MM.1S (cell line): ENCODE results near the gene LIPJ.

ENCODE experiments used
- DNase-seq: peaks from one replicate; pipeline ENCODE4 v3.0.0-alpha.2; 2015
- H2AFZ ChIP-seq: fragments of 300-600 bp; sonication (generic); 2 replicates; pipeline ENCODE4 v1.6.0; 2016; ENCODE audit warnings: antibody characterized with exemption, low read length
- H3F3A ChIP-seq: fragments of 300-600 bp; sonication (generic); 2 replicates; pipeline ENCODE4 v1.6.1; 2016; ENCODE audit warnings: mild to moderate bottlenecking, antibody characterized with exemption, low read length, moderate library complexity, mixed read lengths; ENCODE audit not compliant: insufficient read depth
- H3K27ac ChIP-seq: fragments of 300-600 bp; sonication (generic); 2 replicates; pipeline ENCODE4 v1.5.1; 2016; ENCODE audit warnings: mild to moderate bottlenecking, low read length
- H3K27me3 ChIP-seq: fragments of 300-600 bp; sonication (generic); replicated peaks from 2 replicates; pipeline ENCODE4 v1.6.0; 2016; ENCODE audit warnings: low read length; ENCODE audit not compliant: insufficient read depth
- H3K36me3 ChIP-seq: fragments of 300-600 bp; sonication (generic); replicated peaks from 2 replicates; pipeline ENCODE4 v1.6.1; 2016; ENCODE audit warnings: mild to moderate bottlenecking, low read length, mixed read lengths; ENCODE audit not compliant: insufficient read depth
- H3K4me1 ChIP-seq: fragments of 300-600 bp; sonication (generic); 2 replicates; pipeline ENCODE4 v1.6.1; 2016; ENCODE audit warnings: low read length, mixed read lengths
- H3K4me2 ChIP-seq: fragments of 300-600 bp; sonication (generic); 2 replicates; pipeline ENCODE4 v1.6.0; 2016; ENCODE audit warnings: low read depth, low read length
- H3K4me3 ChIP-seq: fragments of 300-600 bp; sonication (generic); 2 replicates; pipeline ENCODE4 v1.5.1; 2016; ENCODE audit warnings: low read length, mixed read lengths
- H3K79me2 ChIP-seq: fragments of 300-600 bp; sonication (generic); 2 replicates; pipeline ENCODE4 v1.6.1; 2016; ENCODE audit warnings: mixed run types, low read length, mixed read lengths
- H3K9ac ChIP-seq: fragments of 300-600 bp; sonication (generic); 2 replicates; pipeline ENCODE4 v1.6.1; 2016; ENCODE audit warnings: low read length, mixed read lengths
- H3K9me2 ChIP-seq: fragments of 300-600 bp; sonication (generic); replicated peaks from 2 replicates; pipeline ENCODE4 v1.6.1; 2016; ENCODE audit warnings: mild to moderate bottlenecking, low read length, mixed read lengths; ENCODE audit not compliant: insufficient read depth
- H3K9me3 ChIP-seq: fragments of 300-600 bp; sonication (generic); replicated peaks from 2 replicates; pipeline ENCODE4 v1.6.1; 2016; ENCODE audit warnings: mild to moderate bottlenecking, low read length, mixed read lengths; ENCODE audit not compliant: insufficient read depth
- H4K20me1 ChIP-seq: fragments of 300-600 bp; sonication (generic); 2 replicates; pipeline ENCODE4 v1.6.1; 2016; ENCODE audit warnings: mild to moderate bottlenecking, low read length, moderate library complexity, mixed read lengths; ENCODE audit not compliant: insufficient read depth
- CTCF ChIP-seq: fragments of 300-600 bp; sonication (generic); IDR thresholded peaks from 2 replicates; pipeline ENCODE4 v1.5.1; 2016; ENCODE audit warnings: antibody characterized with exemption, low read length, mixed read lengths
- EZH2 ChIP-seq: fragments of 300-600 bp; sonication (generic); optimal IDR thresholded peaks from 2 replicates; pipeline ENCODE3; 2017; ENCODE audit warnings: low read depth, mild to moderate bottlenecking, antibody characterized with exemption, low read length, mixed read lengths
- EZH2phosphoT487 ChIP-seq: fragments of 300-600 bp; sonication (generic); IDR thresholded peaks from 2 replicates; pipeline ENCODE4 v1.6.1; 2018; ENCODE audit warnings: antibody characterized with exemption, low read length

LIPJ gene

GRCh38 chr10:88582411-88582805, 4.2 kb upstream of the LIPJ start:
- Histone ChIP-seq H3K4me3 (peak overlapping the region; percentile 90), H4K20me1 (no peaks in the 10 kb centered on the region), H3K79me2 (no peaks in the 10 kb centered on the region), H3K36me3 (no peaks in the 10 kb centered on the region), H3K9ac (peak overlapping the region; percentile 95; the same call in 1 of the 2 replicates), H3K9me3 (no peaks in the 10 kb centered on the region), H3K4me1 (peaks cover 12% of the 10 kb centered on the region; the same call in 1 of the 2 replicates), H3F3A (peaks cover 15% of the 10 kb centered on the region), H3K27me3 (no peaks in the 10 kb centered on the region), H3K4me2 (peak overlapping the region; percentile 93), H2AFZ (peak overlapping the region; percentile 99), H3K9me2 (no peaks in the 10 kb centered on the region), H3K27ac (peak overlapping the region; percentile 10; the same call in 1 of the 2 replicates)
- no peak for DNase-seq
- TF ChIP-seq EZH2phosphoT487 (no peak), CTCF (no peak), EZH2 (no peak)

GRCh38 chr10:88582806-88583583, 3.6 kb upstream of the LIPJ start, which contains the start of gene RNLS:
TSS of gene RNLS (minus strand) at chr10:88583318.
- Histone ChIP-seq H3K79me2 (no peaks in the 10 kb centered on the region), H3K27me3 (no peaks in the 10 kb centered on the region), H3K27ac (peak within 1 kb of the TSS; percentile 93), H3F3A (peaks cover 15% of the 10 kb centered on the region), H3K36me3 (no peaks in the 10 kb centered on the region), H3K9me3 (no peaks in the 10 kb centered on the region), H4K20me1 (no peaks in the 10 kb centered on the region), H2AFZ (peak within 1 kb of the TSS; percentile 99), H3K9me2 (no peaks in the 10 kb centered on the region), H3K4me2 (peak within 1 kb of the TSS; percentile 93), H3K4me1 (peaks cover 12% of the 10 kb centered on the region; the same call in 1 of the 2 replicates), H3K4me3 (peak within 1 kb of the TSS; percentile 90), H3K9ac (peak within 1 kb of the TSS; percentile 95)
- TF ChIP-seq EZH2phosphoT487 (no peak), EZH2 (no peak), CTCF (peak; percentile 79)
- peak; percentile 79 for DNase-seq

GRCh38 chr10:88583584-88583957, 3.0 kb upstream of the LIPJ start:
- no peaks in the 10 kb centered on the region for H3K9me3 ChIP-seq
- peaks cover 12% of the 10 kb centered on the region; the same call in 1 of the 2 replicates for H3K4me1 ChIP-seq
- H3K4me2 ChIP-seq = peak overlapping the region; percentile 93
- H3K36me3 ChIP-seq = no peaks in the 10 kb centered on the region
- H3F3A ChIP-seq = peaks cover 15% of the 10 kb centered on the region
- H3K9me2 ChIP-seq = no peaks in the 10 kb centered on the region
- H4K20me1 ChIP-seq = no peaks in the 10 kb centered on the region
- TF ChIP-seq EZH2 (no peak), EZH2phosphoT487 (no peak), CTCF (no peak)
- DNase-seq = no peak
- H3K27ac ChIP-seq = peak overlapping the region; percentile 93
- H2AFZ ChIP-seq = peak overlapping the region; percentile 99
- peak overlapping the region; percentile 95 for H3K9ac ChIP-seq
- no peaks in the 10 kb centered on the region for H3K79me2 ChIP-seq
- H3K4me3 ChIP-seq = peak overlapping the region; percentile 90
- no peaks in the 10 kb centered on the region for H3K27me3 ChIP-seq
